Urinary bladder (tissue), 4 donors: ENCODE measurements around the gene PHOSPHO1. TPM values are rescaled to one million over a fixed set of nuclear protein-coding genes. Genes with fewer than 3 reads are reported as not detected.
"Not testable (repeated sequence)": the region's sequence is repeated elsewhere in the genome, so short reads cannot be mapped to it uniquely, and the experiment has no call there.

ENCODE experiments used
- DNase-seq: peaks from one replicate; pipeline ENCODE4 v3.0.0-alpha.2; 2015; ENCODE audit errors: extremely low spot score
- H3K27ac ChIP-seq: one replicate; pipeline ENCODE4 v1.5.1; 2013; ENCODE audit warnings: low read depth, mild to moderate bottlenecking, moderate library complexity
- H3K36me3 ChIP-seq: one replicate; pipeline ENCODE4 v1.6.1; 2013; ENCODE audit warnings: mild to moderate bottlenecking, moderate library complexity; ENCODE audit not compliant: insufficient read depth
- H3K4me1 ChIP-seq: one replicate; pipeline ENCODE4 v1.6.1; 2013; ENCODE audit warnings: mild to moderate bottlenecking, moderate library complexity; ENCODE audit not compliant: insufficient read depth
- H3K4me3 ChIP-seq: one replicate; pipeline ENCODE4 v1.5.1; 2013; ENCODE audit warnings: low read depth, low read length
- WGBS: extraction: QIAGEN DNeasy Blood & Tissue Kit; methylation state at CpG from one replicate; pipeline ENCODE4 v1.1.7; 2013; 5-methylcytosine and 5-hydroxymethylcytosine counted together
- polyA plus RNA-seq: library from polyadenylated mRNA; stranded (reverse); fragments of 200-250 nt; gene quantifications from one replicate; pipeline ENCODE4 v1.2.3, GENCODE V29; 2013
- total RNA-seq: library from RNA; depleted of rRNA; stranded (reverse); fragments of >200 nt; gene quantifications from one replicate; pipeline ENCODE4 v1.2.3, GENCODE V29; 2014
- donor health status: healthy with polysubstance abuse.
- donor health status: healthy.

Gene PHOSPHO1
- total and polyA plus RNA-seq, 2 donors: 0.75 to 2.0 TPM

GRCh38 chr17:49183801-49184200, 46.8 kb downstream of the PHOSPHO1 start:
- Histone ChIP-seq H3K4me1 (no peaks in the 10 kb centered on the region), H3K36me3 (no peaks in the 10 kb centered on the region), H3K27ac (no peak overlapping the region), H3K4me3 (no peak overlapping the region)
- WGBS: 83% methylated on average over 7 of the region's 7 CpGs
- DNase-seq: no peak

GRCh38 chr17:49183341-49183740, 47.2 kb downstream of the PHOSPHO1 start:
- no peak overlapping the region for H3K4me3 ChIP-seq
- H3K27ac ChIP-seq: no peak overlapping the region
- H3K4me1 ChIP-seq: no peaks in the 10 kb centered on the region
- no peak for DNase-seq
- no peaks in the 10 kb centered on the region for H3K36me3 ChIP-seq
- 79% methylated on average over 5 of the region's 5 CpGs for WGBS

GRCh38 chr17:49180998-49181635, 49.5 kb downstream of the PHOSPHO1 start:
- WGBS: 72% methylated on average over 6 of the region's 6 CpGs
- DNase-seq: no peak
- Histone ChIP-seq H3K36me3 (no peaks in the 10 kb centered on the region), H3K4me3 (no peak overlapping the region), H3K27ac (no peak overlapping the region), H3K4me1 (no peaks in the 10 kb centered on the region)

- Histone ChIP-seq H3K4me3 (no peak overlapping the region), H3K36me3 (no peaks in the 10 kb centered on the region), H3K4me1 (no peaks in the 10 kb centered on the region), H3K27ac (no peak overlapping the region)
- no peak for DNase-seq
- 17% methylated on average over 5 of the region's 5 CpGs for WGBS
Measured at GRCh38 chr17:49180303-49180702, 50.3 kb downstream of the PHOSPHO1 start.

GRCh38 chr17:49175978-49176377, 54.6 kb downstream of the PHOSPHO1 start:
- not testable (repeated sequence) for H3K4me3 ChIP-seq, H3K27ac ChIP-seq, DNase-seq, H3K4me1 ChIP-seq, H3K36me3 ChIP-seq
- WGBS: 87% methylated on average over 11 of the region's 11 CpGs

Other genes starting within 250 kb of the PHOSPHO1 start
- gene IGF2BP1, start 233.4 kb downstream of the PHOSPHO1 start, total RNA-seq: 2.9 TPM
- gene IGF2BP1, start 233.4 kb downstream of the PHOSPHO1 start, polyA plus RNA-seq: 0.03 TPM
- gene B4GALNT2, start 98.0 kb downstream of the PHOSPHO1 start, total RNA-seq: not detected
- not detected for gene B4GALNT2, start 98.0 kb downstream of the PHOSPHO1 start, polyA plus RNA-seq
- gene GNGT2, start 20.2 kb downstream of the PHOSPHO1 start, total RNA-seq: 0.42 TPM
- 4.7 TPM for gene GNGT2, start 20.2 kb downstream of the PHOSPHO1 start, polyA plus RNA-seq
- 3.0 TPM for gene ABI3, start 20.1 kb downstream of the PHOSPHO1 start, total RNA-seq
- gene ABI3, start 20.1 kb downstream of the PHOSPHO1 start, polyA plus RNA-seq: 11.7 TPM
- gene ZNF652, start 131.5 kb upstream of the PHOSPHO1 start, total RNA-seq: 47.5 TPM
- 12.8 TPM for gene ZNF652, start 131.5 kb upstream of the PHOSPHO1 start, polyA plus RNA-seq
- gene PHB1, start 184.1 kb upstream of the PHOSPHO1 start, total RNA-seq: 56.5 TPM
- gene PHB1, start 184.1 kb upstream of the PHOSPHO1 start, polyA plus RNA-seq: 159 TPM